ENCODE results near the gene ELFN2.

DNA sequence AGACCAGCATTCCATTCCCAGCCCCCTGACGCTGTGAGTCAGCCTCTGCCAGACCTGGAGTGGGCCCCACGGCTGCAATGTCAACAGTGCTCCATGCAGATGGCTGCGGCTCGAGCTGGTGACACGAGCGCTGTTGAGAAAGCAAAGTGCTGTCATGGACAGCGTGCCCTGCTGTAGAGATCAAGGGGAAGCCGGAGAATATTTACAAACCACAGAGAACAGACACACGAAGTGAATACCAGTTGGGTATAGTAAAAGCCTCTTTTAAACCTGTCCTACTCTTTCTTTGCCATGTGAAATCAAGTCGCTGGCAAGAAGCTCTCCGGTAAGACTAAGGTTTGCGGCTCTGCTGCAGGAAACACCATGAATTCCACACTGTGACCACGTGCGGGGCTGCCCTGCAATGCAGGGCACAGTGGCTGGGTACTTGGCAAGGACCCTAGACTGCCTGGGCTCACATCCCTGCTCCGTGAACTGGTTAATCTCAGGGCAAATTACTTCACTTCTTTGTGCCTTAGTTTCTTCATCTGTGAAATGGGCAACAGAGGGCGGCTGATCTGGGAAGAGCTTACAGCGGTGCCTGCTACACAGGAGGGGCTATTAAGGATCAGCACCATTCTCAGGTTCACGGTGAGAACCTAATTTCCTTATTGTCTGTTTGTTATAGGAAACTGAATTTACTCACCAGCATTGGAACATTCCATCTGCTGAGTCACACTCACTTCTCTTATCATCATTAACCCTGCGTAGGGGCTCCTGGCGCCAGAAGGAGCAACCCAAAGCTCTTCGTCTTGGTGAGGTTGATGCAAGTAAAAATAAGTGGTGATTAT lies 27.8 kb upstream of the ELFN2 start:
- TF ChIP-seq CTCF (IDR thresholded peaks at IDR 0.05), result no peak
- TF ChIP-seq POLR2A (IDR thresholded peaks at IDR 0.05), result no peak
